Measurements from ENCODE around the gene CHAT.

Gene CHAT

GRCh38 chr10:49585387-49585786 lies 28.4 kb upstream of the CHAT start:
- H3K9me3 ChIP-seq (ENCODE audit: control insufficient read depth, low read length), result no peaks in the 10 kb centered on the region
- H3K9ac ChIP-seq (ENCODE audit: low read length), result no peak overlapping the region
- no peak overlapping the region for H3K4me3 ChIP-seq (ENCODE audit: low read length)
- no peaks in the 10 kb centered on the region for H3K36me3 ChIP-seq (ENCODE audit: control insufficient read depth, insufficient read depth, low read length, severe bottlenecking)
- H3K4me1 ChIP-seq (ENCODE audit: control insufficient read depth, insufficient read depth, low read length), result no peaks in the 10 kb centered on the region
- peak; percentile 36 for DNase-seq (ENCODE audit: low read depth)
- H3K27me3 ChIP-seq (replicated peaks; ENCODE audit: control insufficient read depth, insufficient read depth, low read length), result no peaks in the 10 kb centered on the region

GRCh38 chr10:49587981-49588380 lies 25.9 kb upstream of the CHAT start:
- no peaks in the 10 kb centered on the region for H3K4me1 ChIP-seq (ENCODE audit: control insufficient read depth, insufficient read depth, low read length)

GRCh38 chr10:49592726-49593563 lies 20.9 kb upstream of the CHAT start:
- Histone ChIP-seq H3K4me1 (ENCODE audit: control insufficient read depth, insufficient read depth, low read length) (no peaks in the 10 kb centered on the region), H3K4me3 (ENCODE audit: low read length) (no peak overlapping the region), H3K27me3 (replicated peaks; ENCODE audit: control insufficient read depth, insufficient read depth, low read length) (peaks cover 14% of the 10 kb centered on the region), H3K9me3 (ENCODE audit: control insufficient read depth, low read length) (no peaks in the 10 kb centered on the region), H3K9ac (ENCODE audit: low read length) (no peak overlapping the region), H3K36me3 (ENCODE audit: control insufficient read depth, insufficient read depth, low read length, severe bottlenecking) (no peaks in the 10 kb centered on the region)
- DNase-seq (ENCODE audit: low read depth), result peak; percentile 84

More at GRCh38 chr10:49587981-49588380, 25.9 kb upstream of the CHAT start:
- Histone ChIP-seq H3K4me3 (ENCODE audit: low read length) (no peak overlapping the region), H3K27me3 (replicated peaks; ENCODE audit: control insufficient read depth, insufficient read depth, low read length) (peaks cover 4% of the 10 kb centered on the region), H3K9ac (ENCODE audit: low read length) (no peak overlapping the region), H3K9me3 (ENCODE audit: control insufficient read depth, low read length) (no peaks in the 10 kb centered on the region), H3K36me3 (ENCODE audit: control insufficient read depth, insufficient read depth, low read length, severe bottlenecking) (no peaks in the 10 kb centered on the region)
- DNase-seq (ENCODE audit: low read depth), result no peak

GRCh38 chr10:49593564-49593875 lies 20.3 kb upstream of the CHAT start:
- H3K4me1 ChIP-seq (ENCODE audit: control insufficient read depth, insufficient read depth, low read length), result no peaks in the 10 kb centered on the region
- H3K36me3 ChIP-seq (ENCODE audit: control insufficient read depth, insufficient read depth, low read length, severe bottlenecking), result no peaks in the 10 kb centered on the region
- H3K9me3 ChIP-seq (ENCODE audit: control insufficient read depth, low read length), result no peaks in the 10 kb centered on the region
- no peak overlapping the region for H3K9ac ChIP-seq (ENCODE audit: low read length)
- H3K27me3 ChIP-seq (replicated peaks; ENCODE audit: control insufficient read depth, insufficient read depth, low read length), result peaks cover 17% of the 10 kb centered on the region
- DNase-seq (ENCODE audit: low read depth), result no peak
- no peak overlapping the region for H3K4me3 ChIP-seq (ENCODE audit: low read length)

- Histone ChIP-seq H3K9ac (ENCODE audit: low read length) (no peak overlapping the region), H3K9me3 (ENCODE audit: control insufficient read depth, low read length) (no peaks in the 10 kb centered on the region), H3K4me3 (ENCODE audit: low read length) (no peak overlapping the region), H3K36me3 (ENCODE audit: control insufficient read depth, insufficient read depth, low read length, severe bottlenecking) (no peaks in the 10 kb centered on the region), H3K4me1 (ENCODE audit: control insufficient read depth, insufficient read depth, low read length) (no peaks in the 10 kb centered on the region), H3K27me3 (replicated peaks; ENCODE audit: control insufficient read depth, insufficient read depth, low read length) (peaks cover 17% of the 10 kb centered on the region)
- DNase-seq (ENCODE audit: low read depth), result no peak
Observed at GRCh38 chr10:49593998-49594397, 19.8 kb upstream of the CHAT start.

- Histone ChIP-seq H3K4me1 (ENCODE audit: control insufficient read depth, insufficient read depth, low read length) (no peaks in the 10 kb centered on the region), H3K4me3 (ENCODE audit: low read length) (no peak overlapping the region), H3K36me3 (ENCODE audit: control insufficient read depth, insufficient read depth, low read length, severe bottlenecking) (no peaks in the 10 kb centered on the region), H3K9ac (ENCODE audit: low read length) (no peak overlapping the region), H3K9me3 (ENCODE audit: control insufficient read depth, low read length) (no peaks in the 10 kb centered on the region), H3K27me3 (replicated peaks; ENCODE audit: control insufficient read depth, insufficient read depth, low read length) (peaks cover 17% of the 10 kb centered on the region)
- peak; percentile 88 for DNase-seq (ENCODE audit: low read depth)
Observed at GRCh38 chr10:49594594-49594993, 19.2 kb upstream of the CHAT start.

- Histone ChIP-seq H3K36me3 (ENCODE audit: control insufficient read depth, insufficient read depth, low read length, severe bottlenecking) (no peaks in the 10 kb centered on the region), H3K4me1 (ENCODE audit: control insufficient read depth, insufficient read depth, low read length) (no peaks in the 10 kb centered on the region), H3K27me3 (replicated peaks; ENCODE audit: control insufficient read depth, insufficient read depth, low read length) (peaks cover 17% of the 10 kb centered on the region), H3K4me3 (ENCODE audit: low read length) (no peak overlapping the region), H3K9ac (ENCODE audit: low read length) (no peak overlapping the region), H3K9me3 (ENCODE audit: control insufficient read depth, low read length) (no peaks in the 10 kb centered on the region)
- no peak for DNase-seq (ENCODE audit: low read depth)
Observed at GRCh38 chr10:49595003-49595712, 18.7 kb upstream of the CHAT start.

- Histone ChIP-seq H3K9me3 (ENCODE audit: control insufficient read depth, low read length) (no peaks in the 10 kb centered on the region), H3K4me1 (ENCODE audit: control insufficient read depth, insufficient read depth, low read length) (no peaks in the 10 kb centered on the region), H3K27me3 (replicated peaks; ENCODE audit: control insufficient read depth, insufficient read depth, low read length) (peaks cover 17% of the 10 kb centered on the region), H3K4me3 (ENCODE audit: low read length) (no peak overlapping the region), H3K9ac (ENCODE audit: low read length) (no peak overlapping the region), H3K36me3 (ENCODE audit: control insufficient read depth, insufficient read depth, low read length, severe bottlenecking) (no peaks in the 10 kb centered on the region)
- no peak for DNase-seq (ENCODE audit: low read depth)
Observed at GRCh38 chr10:49595713-49596492, 17.9 kb upstream of the CHAT start.

GRCh38 chr10:49596493-49596809 lies 17.4 kb upstream of the CHAT start:
- DNase-seq (ENCODE audit: low read depth), result no peak
- no peaks in the 10 kb centered on the region for H3K36me3 ChIP-seq (ENCODE audit: control insufficient read depth, insufficient read depth, low read length, severe bottlenecking)
- no peaks in the 10 kb centered on the region for H3K9me3 ChIP-seq (ENCODE audit: control insufficient read depth, low read length)
- H3K27me3 ChIP-seq (replicated peaks; ENCODE audit: control insufficient read depth, insufficient read depth, low read length), result peaks cover 17% of the 10 kb centered on the region
- H3K4me3 ChIP-seq (ENCODE audit: low read length), result no peak overlapping the region
- H3K9ac ChIP-seq (ENCODE audit: low read length), result no peak overlapping the region
- no peaks in the 10 kb centered on the region for H3K4me1 ChIP-seq (ENCODE audit: control insufficient read depth, insufficient read depth, low read length)

GRCh38 chr10:49596836-49597235 lies 17.0 kb upstream of the CHAT start:
- Histone ChIP-seq H3K4me3 (ENCODE audit: low read length) (no peak overlapping the region), H3K4me1 (ENCODE audit: control insufficient read depth, insufficient read depth, low read length) (no peaks in the 10 kb centered on the region), H3K36me3 (ENCODE audit: control insufficient read depth, insufficient read depth, low read length, severe bottlenecking) (no peaks in the 10 kb centered on the region), H3K9me3 (ENCODE audit: control insufficient read depth, low read length) (no peaks in the 10 kb centered on the region), H3K27me3 (replicated peaks; ENCODE audit: control insufficient read depth, insufficient read depth, low read length) (peaks cover 15% of the 10 kb centered on the region), H3K9ac (ENCODE audit: low read length) (no peak overlapping the region)
- DNase-seq (ENCODE audit: low read depth), result no peak

GRCh38 chr10:49597426-49598163 lies 16.2 kb upstream of the CHAT start:
- no peak for DNase-seq (ENCODE audit: low read depth)
- peaks cover 15% of the 10 kb centered on the region for H3K27me3 ChIP-seq (replicated peaks; ENCODE audit: control insufficient read depth, insufficient read depth, low read length)
- H3K9me3 ChIP-seq (ENCODE audit: control insufficient read depth, low read length), result no peaks in the 10 kb centered on the region
- H3K36me3 ChIP-seq (ENCODE audit: control insufficient read depth, insufficient read depth, low read length, severe bottlenecking), result no peaks in the 10 kb centered on the region
- no peak overlapping the region for H3K9ac ChIP-seq (ENCODE audit: low read length)
- no peak overlapping the region for H3K4me3 ChIP-seq (ENCODE audit: low read length)
- H3K4me1 ChIP-seq (ENCODE audit: control insufficient read depth, insufficient read depth, low read length), result no peaks in the 10 kb centered on the region
